KOPT-K1 (cell line): ENCODE data around the gene NHS.

Source experiments
- H3K27ac ChIP-seq: fragments of 200-600 bp; sonication (generic); 2 replicates; pipeline ENCODE4 v1.5.1; 2016; ENCODE audit warnings: antibody characterized with exemption, mild to moderate bottlenecking, low read depth, low read length; ENCODE audit not compliant: poor library complexity, severe bottlenecking
- H3K36me3 ChIP-seq: fragments of 200-600 bp; sonication (generic); 2 replicates; pipeline ENCODE4 v1.5.1; 2017; ENCODE audit warnings: antibody characterized with exemption, mild to moderate bottlenecking, low read length, moderate library complexity; ENCODE audit not compliant: insufficient read depth
- H3K9me3 ChIP-seq: fragments of 200-600 bp; sonication (generic); 2 replicates; pipeline ENCODE4 v1.5.1; 2017; ENCODE audit warnings: antibody characterized with exemption, low read length, mild to moderate bottlenecking; ENCODE audit not compliant: insufficient read depth, poor library complexity, severe bottlenecking

The NHS gene

GRCh38 chrX:17738737-17739535 is 363.9 kb downstream of the NHS start:
- Histone ChIP-seq H3K27ac (peak overlapping the region; percentile 72), H3K9me3 (no peaks in the 10 kb centered on the region), H3K36me3 (no peaks in the 10 kb centered on the region)

DNA sequence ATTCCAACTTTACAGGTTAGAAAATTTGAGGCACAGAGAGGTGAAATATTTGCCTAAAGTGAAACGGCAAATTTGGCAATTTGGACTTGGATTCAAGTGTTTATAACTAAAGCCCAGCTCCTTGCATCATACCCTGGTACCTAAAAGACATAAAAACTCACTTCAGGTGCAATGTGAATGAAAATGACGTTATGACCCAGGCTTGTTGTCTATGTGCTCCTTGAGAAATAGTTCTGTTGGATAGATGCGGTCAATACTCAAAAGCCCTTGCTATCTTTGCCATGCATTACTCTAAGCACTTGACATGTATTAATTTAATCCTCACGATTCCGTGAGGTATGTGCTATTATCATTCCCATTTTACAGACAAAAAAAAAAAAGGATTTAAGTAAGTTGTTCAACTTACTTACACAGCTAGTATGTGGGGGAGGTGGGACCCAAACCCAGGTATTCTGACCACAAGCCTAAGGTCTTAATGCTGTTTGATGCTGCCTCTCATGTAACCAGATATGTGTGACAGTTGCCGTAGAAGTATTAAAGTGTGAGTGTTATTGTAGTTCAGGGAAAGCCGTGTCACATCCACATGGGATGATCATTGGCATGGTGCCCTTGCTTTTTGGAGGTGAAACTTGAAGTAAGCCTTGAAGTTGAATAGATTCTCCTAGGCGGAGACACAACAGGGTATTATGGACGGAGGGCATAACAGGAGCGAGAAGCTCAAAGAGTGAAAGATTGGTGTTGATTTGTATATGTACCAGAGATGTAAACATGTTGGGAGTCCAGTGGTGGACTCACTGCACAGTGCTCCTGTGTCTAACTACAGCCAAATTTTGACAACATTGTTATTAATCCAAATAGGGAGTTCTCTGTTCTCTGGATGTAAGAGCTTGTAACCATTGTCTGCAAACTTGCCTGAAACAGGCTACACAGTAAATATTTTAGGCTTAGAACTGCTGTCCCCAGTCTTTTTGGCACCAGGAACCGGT is 365.4 kb downstream of the NHS start:
- Histone ChIP-seq H3K9me3 (no peaks in the 10 kb centered on the region), H3K36me3 (no peaks in the 10 kb centered on the region), H3K27ac (no peak overlapping the region)

DNA sequence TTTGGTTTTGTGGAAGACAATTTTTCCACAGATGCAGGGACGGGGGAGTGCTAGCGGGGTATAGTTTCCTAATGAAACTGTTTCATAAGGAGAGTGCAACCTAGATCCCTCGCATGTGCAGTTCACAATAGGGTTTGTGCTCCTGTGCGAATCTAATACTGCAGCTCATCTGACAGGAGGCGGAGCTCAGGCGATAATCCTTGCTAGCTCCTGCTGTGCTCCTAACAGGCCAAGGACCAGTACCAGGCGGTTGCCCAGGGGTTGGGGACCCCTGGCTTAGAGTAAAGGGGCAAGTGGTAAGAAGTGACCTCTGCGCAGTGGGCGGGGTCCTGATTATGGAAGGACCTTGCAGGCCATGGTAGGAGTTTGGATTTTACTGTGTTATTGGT is 366.1 kb downstream of the NHS start:
- H3K9me3 ChIP-seq: no peaks in the 10 kb centered on the region
- no peaks in the 10 kb centered on the region for H3K36me3 ChIP-seq
- no peak overlapping the region for H3K27ac ChIP-seq

DNA sequence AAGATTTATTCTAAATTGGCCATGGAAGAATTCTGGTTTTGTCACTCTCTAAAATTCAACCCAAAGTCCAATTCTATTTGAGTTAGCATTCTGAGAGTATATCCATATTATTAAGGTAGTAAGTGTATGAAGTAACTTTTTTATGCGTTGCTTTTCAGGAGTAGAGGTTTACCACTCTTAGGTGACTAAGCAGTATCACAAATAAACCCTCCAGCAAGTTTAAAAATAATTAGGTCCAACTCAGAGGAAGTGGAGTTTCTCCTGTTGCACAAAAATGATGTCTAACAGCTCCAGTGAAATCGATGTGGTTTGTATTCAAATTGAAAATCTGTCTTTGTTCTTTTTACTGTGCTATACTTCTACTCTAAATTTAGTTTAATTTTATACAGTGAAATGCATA is 368.9 kb downstream of the NHS start:
- no peak overlapping the region for H3K27ac ChIP-seq

GRCh38 chrX:17744896-17745523 is 370.0 kb downstream of the NHS start:
- Histone ChIP-seq H3K36me3 (peaks cover 2% of the 10 kb centered on the region; the same call in 1 of the 2 replicates), H3K27ac (no peak overlapping the region), H3K9me3 (no peaks in the 10 kb centered on the region)

More for the DNA sequence above, 368.9 kb downstream of the NHS start:
- Histone ChIP-seq H3K9me3 (no peaks in the 10 kb centered on the region), H3K36me3 (no peaks in the 10 kb centered on the region)

- Histone ChIP-seq H3K27ac (no peak overlapping the region), H3K9me3 (no peaks in the 10 kb centered on the region), H3K36me3 (peaks cover 22% of the 10 kb centered on the region)
These were observed 372.7 kb downstream of the NHS start for GRCh38 chrX:17747692-17748091.

DNA sequence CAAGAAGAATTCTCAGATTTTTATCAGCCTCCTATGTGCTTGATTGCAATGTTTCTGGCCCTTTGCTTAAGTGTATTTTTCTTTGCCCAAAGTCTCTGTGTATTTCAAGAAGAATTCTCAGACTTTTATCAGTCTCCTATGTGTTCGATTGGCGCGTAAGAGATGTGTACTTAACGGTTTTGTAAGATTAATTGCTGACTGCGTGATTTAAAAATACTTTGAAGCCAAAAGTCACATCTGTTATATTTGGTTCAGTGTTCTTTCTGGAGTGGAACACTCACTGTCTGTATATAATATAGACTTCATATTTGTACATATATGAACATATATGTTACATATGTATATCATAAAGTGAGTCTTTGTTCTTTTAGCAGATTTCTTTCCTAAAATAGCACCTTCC is 373.7 kb downstream of the NHS start:
- Histone ChIP-seq H3K36me3 (peaks cover 22% of the 10 kb centered on the region), H3K27ac (no peak overlapping the region), H3K9me3 (no peaks in the 10 kb centered on the region)

- H3K9me3 ChIP-seq: no peaks in the 10 kb centered on the region
- H3K27ac ChIP-seq: no peak overlapping the region
These were observed 375.4 kb downstream of the NHS start for GRCh38 chrX:17750436-17750835.

DNA sequence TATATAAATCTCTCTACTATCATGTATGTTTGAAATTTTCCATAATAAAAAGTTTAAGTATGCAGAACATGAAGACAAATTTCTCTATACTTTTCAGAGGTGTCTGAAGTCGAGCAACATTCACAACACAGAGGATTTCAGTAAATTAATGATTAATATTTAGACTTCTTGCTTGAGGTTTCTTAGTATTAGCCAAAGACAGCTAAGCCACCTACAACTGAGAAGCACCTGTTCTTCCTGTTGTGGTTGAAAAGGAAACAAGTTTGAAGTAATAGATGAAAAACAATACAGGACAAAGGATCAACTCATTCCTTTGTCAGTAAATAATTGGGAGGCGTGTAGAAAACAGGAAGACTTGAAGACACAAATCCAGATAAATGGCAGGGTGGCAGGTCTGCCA is 383.4 kb downstream of the NHS start:
- Histone ChIP-seq H3K27ac (no peak overlapping the region), H3K36me3 (no peaks in the 10 kb centered on the region), H3K9me3 (no peaks in the 10 kb centered on the region)

More at GRCh38 chrX:17750436-17750835, 375.4 kb downstream of the NHS start:
- peaks cover 22% of the 10 kb centered on the region for H3K36me3 ChIP-seq

DNA sequence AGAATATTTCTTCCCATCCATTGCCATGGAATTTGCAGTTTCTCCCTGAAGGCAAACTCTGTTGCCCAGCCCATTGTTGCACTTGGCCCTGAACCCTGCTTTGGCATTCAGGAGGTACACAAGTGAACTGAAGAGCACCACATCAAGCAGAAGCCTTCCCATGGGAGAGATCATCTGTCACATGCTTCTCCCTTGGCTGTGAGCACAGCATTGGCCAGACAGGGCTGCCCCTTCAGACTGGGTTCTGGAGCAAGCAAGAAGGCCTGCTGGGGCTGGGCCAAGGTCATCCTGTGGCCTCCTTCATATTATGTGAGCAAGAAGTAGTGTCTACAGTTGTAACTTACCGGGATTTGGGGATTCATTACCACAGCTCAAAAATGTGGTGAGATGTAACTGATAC is 385.0 kb downstream of the NHS start:
- Histone ChIP-seq H3K27ac (no peak overlapping the region), H3K36me3 (no peaks in the 10 kb centered on the region), H3K9me3 (no peaks in the 10 kb centered on the region)

DNA sequence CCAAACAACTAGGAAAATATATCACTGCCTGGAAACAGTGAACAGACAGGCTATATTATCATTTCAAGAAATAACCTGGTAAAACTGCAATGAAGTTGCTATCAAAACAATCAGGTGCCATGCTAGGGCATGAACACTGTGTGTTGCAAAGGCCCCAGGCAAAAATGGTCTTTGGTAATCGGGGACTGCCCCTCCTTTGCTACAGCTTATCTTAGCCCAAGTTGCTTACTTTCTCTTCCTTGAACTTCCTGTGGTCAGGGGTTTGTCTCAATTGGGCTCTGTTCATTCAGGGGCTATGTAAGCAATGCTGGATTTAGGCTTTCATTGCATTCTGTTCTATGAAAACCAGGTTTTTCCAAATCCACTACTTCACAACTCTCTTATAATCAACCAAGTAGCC is 392.7 kb downstream of the NHS start:
- Histone ChIP-seq H3K36me3 (no peaks in the 10 kb centered on the region), H3K27ac (no peak overlapping the region), H3K9me3 (no peaks in the 10 kb centered on the region)

DNA sequence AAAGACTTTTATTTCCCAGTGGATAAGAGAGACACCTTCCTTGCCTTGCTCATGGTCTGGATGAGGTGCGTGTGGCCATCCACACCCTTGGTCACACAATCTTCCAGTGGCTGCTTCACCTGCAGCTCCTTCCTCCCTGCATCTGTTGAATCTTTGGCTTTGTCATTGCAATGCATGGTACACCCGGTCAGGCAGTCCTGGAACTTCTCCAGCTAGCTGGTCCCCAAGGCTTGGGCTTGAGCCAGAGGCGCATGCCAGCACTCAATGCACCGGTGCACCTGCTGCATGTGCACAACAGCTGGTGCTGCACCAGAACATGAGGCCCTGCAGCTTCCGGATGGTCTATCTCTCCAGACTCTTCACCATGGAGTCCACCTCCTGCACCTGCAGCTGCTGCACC is 394.0 kb downstream of the NHS start:
- Histone ChIP-seq H3K36me3 (no peaks in the 10 kb centered on the region), H3K9me3 (no peaks in the 10 kb centered on the region), H3K27ac (peak overlapping the region; percentile 53)

DNA sequence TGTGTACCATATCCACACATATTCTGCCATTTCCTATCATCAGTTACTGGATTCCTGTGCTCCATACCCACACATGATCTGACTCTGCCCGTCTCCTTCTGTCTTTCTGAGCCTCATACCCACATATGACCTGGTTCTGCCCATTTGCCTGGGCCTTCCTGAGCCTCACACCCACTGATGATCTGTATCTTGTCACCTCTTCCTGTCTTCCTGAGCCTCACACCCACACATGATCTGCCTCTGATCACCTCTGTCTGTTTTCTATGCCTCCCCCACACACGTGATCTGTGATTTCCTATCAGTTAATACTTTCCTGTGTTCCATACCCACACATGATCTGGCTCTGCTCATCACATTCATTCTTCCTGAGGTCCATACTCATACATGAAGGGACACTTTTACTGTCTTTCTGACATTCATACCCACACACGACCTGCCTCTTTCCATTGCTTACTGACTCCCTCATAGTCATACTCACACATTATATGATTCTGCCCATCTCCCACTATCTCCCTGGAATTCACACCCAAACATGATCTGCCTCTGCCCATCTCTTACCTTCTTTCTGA is 394.8 kb downstream of the NHS start:
- H3K27ac ChIP-seq: peak overlapping the region; percentile 53
- no peaks in the 10 kb centered on the region for H3K9me3 ChIP-seq
- H3K36me3 ChIP-seq: no peaks in the 10 kb centered on the region

DNA sequence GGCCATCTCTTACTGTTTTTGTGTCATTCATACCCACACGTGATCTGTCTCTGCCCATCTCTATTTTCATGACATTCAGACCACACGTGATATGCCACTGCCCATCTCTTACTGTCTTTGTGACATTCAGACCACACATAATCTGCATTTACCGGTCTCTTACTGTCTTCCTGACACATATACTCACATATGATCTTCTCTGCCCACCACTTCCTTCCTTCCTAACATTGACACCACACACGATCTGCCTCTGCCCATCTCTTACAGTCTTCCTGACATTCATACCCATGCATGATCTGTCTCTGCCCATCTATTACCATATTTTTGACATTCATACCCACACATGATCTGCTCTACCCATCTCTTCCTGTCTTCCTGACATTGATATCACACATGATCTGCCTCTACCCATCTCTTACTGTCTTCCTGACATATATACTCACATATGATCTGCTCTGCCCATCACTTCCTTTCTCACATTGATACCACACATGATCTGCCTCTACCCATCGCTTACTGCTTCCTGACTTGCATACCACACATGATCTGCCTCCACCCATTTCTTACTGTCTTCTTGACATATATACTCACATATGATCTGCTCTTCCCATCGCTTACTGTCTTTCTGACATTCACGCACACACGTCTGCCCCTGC is 398.3 kb downstream of the NHS start:
- Histone ChIP-seq H3K9me3 (no peaks in the 10 kb centered on the region), H3K36me3 (no peaks in the 10 kb centered on the region)

More for the DNA sequence above, 398.3 kb downstream of the NHS start:
- H3K27ac ChIP-seq: peak overlapping the region; percentile 53
